T-helper 1 cell treated with Interleukin-12 subunit alpha and Interleukin-12 subunit beta and Interleukin-4 antibody, amounts not matched to agents 30 μg/mL and 1 μg/mL, for 36 hours (primary cell): ENCODE data around the gene UBL4B.

Experiments used
- H3K27ac Mint-ChIP-seq: one replicate; pipeline ENCODE4 v1.8.0; 2021; ENCODE audit warnings: mild to moderate bottlenecking, mixed read lengths
- H3K27me3 Mint-ChIP-seq: one replicate; pipeline ENCODE4 v1.8.0; 2021; ENCODE audit warnings: low read depth, mixed read lengths
- H3K36me3 Mint-ChIP-seq: one replicate; pipeline ENCODE4 v1.8.0; 2021; ENCODE audit warnings: low read depth, mixed read lengths
- H3K4me1 Mint-ChIP-seq: one replicate; pipeline ENCODE4 v1.8.0; 2021; ENCODE audit warnings: low read depth, mixed read lengths
- H3K4me3 Mint-ChIP-seq: one replicate; pipeline ENCODE4 v1.8.0; 2021; ENCODE audit warnings: mild to moderate bottlenecking, moderate library complexity, mixed read lengths
- H3K9me3 Mint-ChIP-seq: one replicate; pipeline ENCODE4 v1.8.0; 2021; ENCODE audit warnings: mixed read lengths

The UBL4B gene

GRCh38 chr1:110112143-110112542, at the start of gene UBL4B:
TSS of gene UBL4B (plus strand) at chr1:110112443. CDS start at chr1:110112535, 92 bp downstream.
- Mint-ChIP-seq H3K4me1 (no peaks in the 10 kb centered on the region), H3K9me3 (no peaks in the 10 kb centered on the region), H3K27me3 (peaks cover 37% of the 10 kb centered on the region), H3K36me3 (no peaks in the 10 kb centered on the region), H3K27ac (no peak within 1 kb of the TSS), H3K4me3 (no peak within 1 kb of the TSS)

GRCh38 chr1:110062612-110063011, 49.6 kb upstream of the UBL4B start:
- Mint-ChIP-seq H3K4me1 (peaks cover 1% of the 10 kb centered on the region), H3K9me3 (no peaks in the 10 kb centered on the region), H3K27me3 (peaks cover 23% of the 10 kb centered on the region), H3K27ac (no peak overlapping the region), H3K4me3 (no peak overlapping the region), H3K36me3 (peaks cover 6% of the 10 kb centered on the region)

DNA sequence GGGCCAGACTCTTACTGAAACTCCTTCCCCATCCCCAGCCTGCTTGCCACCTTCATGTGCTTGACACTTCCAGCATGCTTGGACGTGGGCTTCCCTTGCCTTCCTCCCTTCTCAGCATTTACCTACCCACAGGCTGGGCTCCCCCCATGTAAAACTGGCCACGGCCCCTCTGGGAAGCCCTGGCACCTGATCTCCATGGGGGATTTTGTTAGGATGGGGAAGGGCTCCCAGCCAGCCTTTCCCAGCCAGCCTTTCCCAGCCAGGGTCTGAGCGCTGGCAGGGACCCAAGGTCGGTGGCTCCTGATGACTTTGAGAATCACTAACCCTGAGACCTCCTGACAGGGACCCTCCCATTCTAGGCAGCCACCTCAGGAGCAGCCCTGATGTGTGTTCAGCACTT, 48.5 kb upstream of the UBL4B start:
- Mint-ChIP-seq H3K9me3 (no peaks in the 10 kb centered on the region), H3K36me3 (peaks cover 4% of the 10 kb centered on the region), H3K27ac (no peak overlapping the region), H3K27me3 (peaks cover 34% of the 10 kb centered on the region), H3K4me1 (peaks cover 5% of the 10 kb centered on the region), H3K4me3 (no peak overlapping the region)

DNA sequence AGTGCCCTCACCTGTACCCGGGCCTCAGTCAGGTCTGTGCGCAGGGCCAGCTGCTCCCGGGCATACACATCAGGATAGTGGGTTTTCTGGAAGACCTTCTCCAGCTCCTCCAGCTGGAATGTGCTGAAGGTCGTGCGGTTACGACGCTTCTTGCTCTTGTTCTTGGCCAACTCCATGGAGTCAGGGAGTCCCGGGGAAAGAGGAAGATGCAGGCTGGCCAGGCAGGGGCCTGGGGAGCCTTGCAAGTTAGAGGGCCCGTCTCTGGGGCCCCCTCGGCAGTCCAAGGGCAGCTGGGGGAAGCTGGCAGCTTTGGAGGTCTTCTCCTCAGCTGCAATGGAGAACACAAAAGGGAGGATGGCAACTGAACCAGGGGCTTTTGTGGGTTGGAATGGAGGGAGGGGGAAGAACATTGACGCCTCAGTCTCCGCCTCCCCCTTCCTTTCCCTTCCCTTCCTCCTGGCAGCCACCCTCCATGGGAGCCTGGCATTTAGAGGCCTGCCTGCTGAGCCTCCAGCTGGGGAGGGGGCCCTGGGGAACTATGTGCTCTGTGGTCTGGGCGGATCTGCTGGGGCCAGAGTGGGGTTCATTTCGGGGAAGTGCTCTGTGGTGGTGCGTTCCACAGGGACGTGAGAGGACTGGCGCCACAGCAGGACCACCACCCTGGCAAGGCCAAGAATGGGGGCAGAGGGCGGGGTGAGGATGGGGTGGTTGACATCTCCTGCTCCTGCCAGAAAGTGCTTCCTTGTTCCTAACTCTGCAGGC, 47.5 kb upstream of the UBL4B start:
- Mint-ChIP-seq H3K36me3 (peaks cover 4% of the 10 kb centered on the region), H3K27me3 (peaks cover 43% of the 10 kb centered on the region), H3K9me3 (no peaks in the 10 kb centered on the region), H3K4me3 (no peak overlapping the region), H3K27ac (no peak overlapping the region), H3K4me1 (peaks cover 5% of the 10 kb centered on the region)

GRCh38 chr1:110065841-110066240, 46.4 kb upstream of the UBL4B start:
- no peak overlapping the region for H3K4me3 Mint-ChIP-seq
- no peak overlapping the region for H3K27ac Mint-ChIP-seq
- no peaks in the 10 kb centered on the region for H3K9me3 Mint-ChIP-seq
- peaks cover 4% of the 10 kb centered on the region for H3K4me1 Mint-ChIP-seq
- H3K27me3 Mint-ChIP-seq: peaks cover 49% of the 10 kb centered on the region
- peaks cover 2% of the 10 kb centered on the region for H3K36me3 Mint-ChIP-seq

DNA sequence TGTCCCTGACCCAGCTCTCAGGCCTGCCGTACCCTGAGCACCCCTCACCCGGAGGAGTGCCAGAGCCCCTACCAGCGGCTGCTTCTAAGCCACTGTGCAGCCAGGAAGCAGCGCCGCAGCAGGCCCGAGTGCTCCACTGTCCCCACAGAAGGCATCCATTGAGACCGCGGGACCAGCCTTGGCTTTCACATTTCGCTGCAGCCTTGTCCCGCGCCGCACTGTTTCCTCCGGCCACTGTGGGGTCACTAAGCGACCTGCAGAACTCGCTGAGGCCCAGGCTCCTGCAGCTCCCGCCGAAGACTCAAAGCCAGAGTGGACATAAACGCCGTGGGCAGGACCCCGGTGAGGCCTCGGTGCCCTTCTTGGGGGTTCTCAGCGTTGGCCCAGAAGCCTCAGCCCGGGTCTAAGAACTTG, 44.8 kb upstream of the UBL4B start:
- Mint-ChIP-seq H3K4me3 (no peak overlapping the region), H3K9me3 (no peaks in the 10 kb centered on the region), H3K27ac (no peak overlapping the region), H3K4me1 (peaks cover 4% of the 10 kb centered on the region), H3K27me3 (peaks cover 66% of the 10 kb centered on the region), H3K36me3 (peaks cover 2% of the 10 kb centered on the region)

DNA sequence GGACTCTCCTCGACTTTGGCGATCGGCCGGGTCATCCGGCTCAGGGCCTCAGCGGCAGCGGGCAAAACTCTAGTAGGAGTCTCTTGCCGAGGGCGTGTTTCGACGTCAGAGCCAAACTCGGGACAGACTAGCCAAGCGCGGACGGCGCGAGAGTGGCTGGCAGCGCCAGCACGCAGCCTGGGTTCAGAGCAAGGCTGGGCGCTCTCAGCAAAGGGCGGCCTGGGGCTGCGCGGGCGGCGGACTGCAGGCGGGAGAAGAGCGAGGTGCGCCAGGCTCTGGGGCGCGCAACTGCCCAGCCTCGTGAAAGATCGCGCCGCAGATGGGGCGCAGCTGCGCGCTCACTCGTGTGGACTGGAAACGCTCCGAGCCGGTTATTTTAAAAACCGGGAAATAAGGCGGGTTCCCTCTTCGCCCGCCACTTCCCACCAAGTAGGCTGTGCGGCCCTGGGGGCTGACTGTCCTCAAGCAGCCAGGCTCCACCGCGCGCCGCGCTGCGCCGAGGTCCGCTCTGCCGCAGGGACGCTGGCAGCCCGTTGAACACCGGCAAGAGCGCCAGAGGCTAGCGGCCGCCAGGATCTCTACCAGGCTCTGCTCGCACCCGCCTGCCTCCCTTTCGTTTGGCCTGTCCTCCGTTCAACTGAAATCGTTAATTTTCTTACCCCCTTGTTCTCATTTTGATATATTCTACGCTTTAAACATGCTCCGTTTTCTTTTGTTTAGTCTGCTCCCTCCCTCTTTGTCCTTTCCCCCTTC, 44.2 kb upstream of the UBL4B start:
- peaks cover 71% of the 10 kb centered on the region for H3K27me3 Mint-ChIP-seq
- H3K4me1 Mint-ChIP-seq: peaks cover 4% of the 10 kb centered on the region
- peak overlapping the region; percentile 37 for H3K4me3 Mint-ChIP-seq
- no peaks in the 10 kb centered on the region for H3K9me3 Mint-ChIP-seq
- H3K27ac Mint-ChIP-seq: peak overlapping the region; percentile 23
- peaks cover 2% of the 10 kb centered on the region for H3K36me3 Mint-ChIP-seq

- peak overlapping the region; percentile 23 for H3K27ac Mint-ChIP-seq
- peaks cover 2% of the 10 kb centered on the region for H3K36me3 Mint-ChIP-seq
- peaks cover 77% of the 10 kb centered on the region for H3K27me3 Mint-ChIP-seq
- no peaks in the 10 kb centered on the region for H3K9me3 Mint-ChIP-seq
- peaks cover 4% of the 10 kb centered on the region for H3K4me1 Mint-ChIP-seq
- H3K4me3 Mint-ChIP-seq: peak overlapping the region; percentile 37
These were observed 43.4 kb upstream of the UBL4B start for GRCh38 chr1:110068646-110069403.

GRCh38 chr1:110069404-110070281, 42.6 kb upstream of the UBL4B start:
- Mint-ChIP-seq H3K27me3 (peaks cover 85% of the 10 kb centered on the region), H3K4me1 (peaks cover 4% of the 10 kb centered on the region), H3K4me3 (no peak overlapping the region), H3K36me3 (peaks cover 2% of the 10 kb centered on the region), H3K9me3 (no peaks in the 10 kb centered on the region), H3K27ac (no peak overlapping the region)

DNA sequence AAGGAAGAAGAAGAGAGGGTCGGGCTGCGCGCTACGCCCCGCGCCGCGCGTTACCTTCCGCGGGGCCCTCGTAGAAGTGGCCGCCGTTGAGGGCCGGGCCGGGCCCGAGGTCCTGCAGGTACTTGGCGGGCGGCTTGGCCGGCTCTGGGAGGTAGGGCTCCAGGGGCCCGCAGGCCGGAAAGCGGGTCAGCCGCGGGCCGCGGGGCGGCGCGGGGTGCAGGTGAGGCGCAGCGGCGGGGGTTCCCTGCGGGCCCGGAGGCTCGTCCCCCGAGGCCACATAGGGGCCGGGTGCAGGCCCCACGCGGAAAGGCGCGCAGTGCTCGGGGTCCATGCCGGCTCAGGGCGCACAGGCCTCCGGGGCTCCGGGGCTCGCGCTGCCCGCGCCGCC, 42.0 kb upstream of the UBL4B start:
- Mint-ChIP-seq H3K4me3 (no peak overlapping the region), H3K36me3 (peaks cover 2% of the 10 kb centered on the region), H3K4me1 (peaks cover 4% of the 10 kb centered on the region), H3K27me3 (peaks cover 85% of the 10 kb centered on the region), H3K9me3 (no peaks in the 10 kb centered on the region), H3K27ac (no peak overlapping the region)

DNA sequence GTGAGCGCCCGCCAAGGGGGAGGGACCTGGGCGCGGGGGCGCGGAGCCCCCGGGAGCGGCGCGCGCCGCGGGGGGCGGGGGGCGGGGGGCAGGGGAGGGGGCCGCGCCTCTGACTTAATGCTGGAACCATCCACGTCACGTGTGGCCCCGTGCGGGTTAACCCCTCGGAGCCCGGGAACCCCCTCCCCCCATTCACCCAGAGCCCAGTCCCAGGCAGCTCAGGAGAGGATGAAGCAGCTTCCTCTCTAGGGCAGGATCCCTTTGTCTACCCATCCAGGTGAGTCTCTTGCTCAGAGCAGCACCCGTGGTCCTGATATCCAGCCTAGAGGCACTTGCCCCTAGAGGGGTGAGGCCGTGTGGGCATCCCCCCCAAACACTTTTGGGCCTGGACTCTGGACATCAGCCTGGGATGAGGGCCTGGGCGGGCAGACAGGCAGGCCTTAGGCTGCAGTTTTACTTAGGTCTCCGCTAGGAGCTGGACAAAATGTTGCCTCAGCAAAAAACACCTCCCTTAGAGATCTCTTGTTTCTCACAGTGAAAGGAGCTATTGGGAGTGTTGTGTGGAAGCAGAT, 41.5 kb upstream of the UBL4B start, which contains the start of gene ALX3:
TSS of gene ALX3 (minus strand) at position 2 of the 572 bp plus-strand sequence. CDS start 60 bp downstream, outside the sequence.
- H3K4me1 Mint-ChIP-seq: peaks cover 4% of the 10 kb centered on the region
- H3K36me3 Mint-ChIP-seq: peaks cover 2% of the 10 kb centered on the region
- H3K27ac Mint-ChIP-seq: no peak within 1 kb of the TSS
- H3K27me3 Mint-ChIP-seq: peaks cover 88% of the 10 kb centered on the region
- H3K4me3 Mint-ChIP-seq: no peak within 1 kb of the TSS
- no peaks in the 10 kb centered on the region for H3K9me3 Mint-ChIP-seq

GRCh38 chr1:110074166-110074565, 38.1 kb upstream of the UBL4B start:
- Mint-ChIP-seq H3K27me3 (peaks cover 81% of the 10 kb centered on the region), H3K9me3 (no peaks in the 10 kb centered on the region), H3K36me3 (no peaks in the 10 kb centered on the region), H3K4me3 (no peak overlapping the region), H3K4me1 (no peaks in the 10 kb centered on the region), H3K27ac (no peak overlapping the region)

DNA sequence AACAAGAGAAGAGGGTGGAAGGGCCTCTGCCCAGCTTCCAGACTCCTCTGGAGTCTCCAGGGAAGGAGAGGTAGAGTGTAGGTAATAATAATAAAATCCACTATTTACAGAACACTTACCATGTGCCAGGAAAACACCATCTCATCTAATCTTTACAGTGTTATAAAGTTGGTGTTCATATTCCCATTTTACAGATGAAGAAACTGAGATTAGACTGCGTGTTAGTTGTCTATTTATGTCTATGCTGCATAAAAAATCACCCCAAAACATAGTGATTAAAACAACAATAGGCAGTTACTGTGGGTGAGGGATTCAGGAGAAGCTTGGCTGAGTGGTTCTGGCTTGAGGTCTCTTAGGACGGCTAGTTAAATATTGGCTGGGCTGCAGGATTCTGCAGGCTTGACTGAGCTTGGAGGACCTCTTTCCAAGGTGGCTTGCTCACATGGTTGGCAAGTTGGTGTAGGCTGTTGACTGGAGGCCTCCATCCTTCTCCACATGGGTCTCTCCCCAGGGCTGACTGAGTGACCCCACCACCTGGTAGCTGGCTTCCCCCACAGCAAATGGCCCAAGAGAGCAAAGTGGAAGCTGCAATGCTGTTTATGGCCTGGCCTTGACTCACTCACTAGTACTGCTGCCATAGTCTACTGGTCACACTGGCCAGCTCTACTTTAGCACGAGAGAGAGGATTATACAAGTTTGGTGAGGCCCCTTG, 35.3 kb upstream of the UBL4B start:
- Mint-ChIP-seq H3K27ac (no peak overlapping the region), H3K4me3 (no peak overlapping the region), H3K9me3 (no peaks in the 10 kb centered on the region), H3K27me3 (peaks cover 59% of the 10 kb centered on the region), H3K4me1 (no peaks in the 10 kb centered on the region), H3K36me3 (no peaks in the 10 kb centered on the region)
